Fibroblast of peridontal ligament (primary cell): ENCODE data around the gene CLDN22.

ENCODE experiments used
- DNase-seq: peaks from one replicate; pipeline ENCODE4 v3.0.0-alpha.2; 2010; ENCODE audit errors: extremely low read depth

Gene CLDN22

GRCh38 chr4:183321516-183321915 is 1.4 kb upstream of the CLDN22 start:
- DNase-seq = no peak

- DNase-seq = no peak
Observed at GRCh38 chr4:183321079-183321478, 1.0 kb upstream of the CLDN22 start.

GRCh38 chr4:183318656-183319055 is 1.4 kb downstream of the CLDN22 start:
- no peak for DNase-seq

GRCh38 chr4:183314806-183315205 is 5.3 kb downstream of the CLDN22 start:
- DNase-seq = no peak

GRCh38 chr4:183314336-183314735 is 5.7 kb downstream of the CLDN22 start:
- DNase-seq = no peak

GRCh38 chr4:183312841-183313240 is 7.2 kb downstream of the CLDN22 start:
- DNase-seq = no peak

GRCh38 chr4:183306811-183307210 is 13.3 kb downstream of the CLDN22 start:
- DNase-seq = no peak

- DNase-seq = no peak
Observed at GRCh38 chr4:183304538-183304937, 15.5 kb downstream of the CLDN22 start.

- DNase-seq = no peak
Observed at GRCh38 chr4:183304067-183304466, 16.0 kb downstream of the CLDN22 start.

- DNase-seq = no peak
Observed at GRCh38 chr4:183303301-183303700, 16.8 kb downstream of the CLDN22 start.

GRCh38 chr4:183300655-183301054 is 19.4 kb downstream of the CLDN22 start:
- DNase-seq = no peak

- no peak for DNase-seq
Observed at GRCh38 chr4:183300070-183300469, 20.0 kb downstream of the CLDN22 start.

- DNase-seq = no peak
Observed at GRCh38 chr4:183299464-183299863, 20.6 kb downstream of the CLDN22 start.

GRCh38 chr4:183297675-183298074 is 22.4 kb downstream of the CLDN22 start:
- DNase-seq = no peak

- DNase-seq = no peak
Observed at GRCh38 chr4:183295711-183296110, 24.4 kb downstream of the CLDN22 start.

- no peak for DNase-seq
Observed at GRCh38 chr4:183291070-183291469, 29.0 kb downstream of the CLDN22 start.

GRCh38 chr4:183289688-183290087 is 30.4 kb downstream of the CLDN22 start:
- no peak for DNase-seq

GRCh38 chr4:183288955-183289354 is 31.1 kb downstream of the CLDN22 start:
- DNase-seq = no peak

GRCh38 chr4:183287677-183288076 is 32.4 kb downstream of the CLDN22 start:
- no peak for DNase-seq

GRCh38 chr4:183287309-183287659 is 32.8 kb downstream of the CLDN22 start:
- no peak for DNase-seq

GRCh38 chr4:183286590-183287308 is 33.3 kb downstream of the CLDN22 start:
- no peak for DNase-seq

GRCh38 chr4:183285886-183286285 is 34.2 kb downstream of the CLDN22 start:
- DNase-seq = no peak

GRCh38 chr4:183284965-183285364 is 35.1 kb downstream of the CLDN22 start:
- peak; percentile 90 for DNase-seq

- DNase-seq = no peak
Observed at GRCh38 chr4:183284258-183284785, 35.8 kb downstream of the CLDN22 start.
